DND-41 (cell line): ENCODE results near the gene FHIP1A.

Experiments used
- EZH2 ChIP-seq: IDR thresholded peaks from 3 replicates; pipeline ENCODE4 v1.6.1; 2012; ENCODE audit warnings: borderline replicate concordance, low read depth, mild to moderate bottlenecking, moderate library complexity, low read length, inconsistent platforms; ENCODE audit not compliant: severe bottlenecking
- TF ChIP-seq, protein P1 (sequence below): IDR thresholded peaks from 2 replicates; pipeline ENCODE4 v1.5.1; 2012; ENCODE audit warnings: borderline replicate concordance, low read length, moderate library complexity, mild to moderate bottlenecking; ENCODE audit not compliant: poor library complexity, severe bottlenecking; ENCODE audit errors: extremely low read depth

DNA sequence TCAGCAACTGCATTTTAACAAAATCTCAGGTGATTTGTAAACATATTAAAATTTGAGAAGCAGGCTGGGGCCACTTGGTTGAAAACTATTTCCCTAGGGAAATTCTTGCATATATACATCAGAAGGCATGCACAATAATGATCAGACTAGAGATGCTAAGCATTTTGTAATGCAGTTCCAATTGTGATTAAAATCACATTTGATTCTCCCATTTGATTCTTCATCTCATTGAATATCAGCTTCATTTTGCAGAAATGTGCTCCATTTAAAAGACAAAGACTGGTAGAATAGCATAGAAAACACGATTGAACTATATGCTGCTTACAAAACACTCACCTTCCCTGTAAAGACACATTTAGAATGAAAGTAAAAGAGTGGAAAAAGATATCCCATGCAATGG is 32.4 kb upstream of the FHIP1A start:
- TF ChIP-seq, protein P1, sequence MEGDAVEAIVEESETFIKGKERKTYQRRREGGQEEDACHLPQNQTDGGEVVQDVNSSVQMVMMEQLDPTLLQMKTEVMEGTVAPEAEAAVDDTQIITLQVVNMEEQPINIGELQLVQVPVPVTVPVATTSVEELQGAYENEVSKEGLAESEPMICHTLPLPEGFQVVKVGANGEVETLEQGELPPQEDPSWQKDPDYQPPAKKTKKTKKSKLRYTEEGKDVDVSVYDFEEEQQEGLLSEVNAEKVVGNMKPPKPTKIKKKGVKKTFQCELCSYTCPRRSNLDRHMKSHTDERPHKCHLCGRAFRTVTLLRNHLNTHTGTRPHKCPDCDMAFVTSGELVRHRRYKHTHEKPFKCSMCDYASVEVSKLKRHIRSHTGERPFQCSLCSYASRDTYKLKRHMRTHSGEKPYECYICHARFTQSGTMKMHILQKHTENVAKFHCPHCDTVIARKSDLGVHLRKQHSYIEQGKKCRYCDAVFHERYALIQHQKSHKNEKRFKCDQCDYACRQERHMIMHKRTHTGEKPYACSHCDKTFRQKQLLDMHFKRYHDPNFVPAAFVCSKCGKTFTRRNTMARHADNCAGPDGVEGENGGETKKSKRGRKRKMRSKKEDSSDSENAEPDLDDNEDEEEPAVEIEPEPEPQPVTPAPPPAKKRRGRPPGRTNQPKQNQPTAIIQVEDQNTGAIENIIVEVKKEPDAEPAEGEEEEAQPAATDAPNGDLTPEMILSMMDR, result no peak
- no peak for TF ChIP-seq EZH2
